ENCODE measurements around the gene ACER2. TPM values are rescaled to one million over a fixed set of nuclear protein-coding genes. Genes with fewer than 3 reads are reported as not detected.

Gene ACER2
- polyA plus RNA-seq, 3 donors: 7.2 to 9.5 (median 8.9) TPM

DNA sequence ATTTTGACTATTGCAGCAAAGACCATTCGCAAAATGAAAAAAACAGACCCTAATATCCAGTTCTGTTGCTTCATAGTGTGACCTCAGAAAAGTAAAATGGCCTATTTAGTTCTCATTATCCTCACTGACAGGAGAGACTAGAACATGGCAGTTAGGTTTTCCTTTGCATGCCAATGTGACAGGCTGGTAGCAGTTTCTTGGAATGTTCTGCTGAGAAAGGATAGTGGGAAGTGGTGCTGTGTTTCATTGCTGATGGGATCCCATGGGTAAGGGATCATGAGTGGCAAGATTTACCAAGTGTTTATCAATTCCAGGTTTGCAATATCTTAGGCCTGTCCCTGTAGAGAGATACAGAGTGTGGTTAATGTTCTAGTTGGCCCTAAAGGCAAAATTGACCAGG, 88.5 kb downstream of the ACER2 start:
- no peak for DNase-seq (ENCODE audit: extremely low read depth in 1 of 11, low read depth in 9 of 11, low spot score in 4 of 11)

GRCh38 chr9:19498015-19498414, 89.2 kb downstream of the ACER2 start:
- no peak for DNase-seq (ENCODE audit: extremely low read depth in 1 of 11, low read depth in 9 of 11, low spot score in 4 of 11)

Other genes with a start within 250 kb of the ACER2 start
- 10 to 100 TPM; 42.3 to 52.6 (median 50.5) TPM for gene DENND4C, start 178.3 kb upstream of the ACER2 start, polyA plus RNA-seq (ENCODE audit: insufficient read length in 3 of 3)
- gene RPS6, start 28.8 kb upstream of the ACER2 start, polyA plus RNA-seq (ENCODE audit: insufficient read length in 3 of 3): 1,000 to 10,000 TPM; 2,696 to 2,962 (median 2,953) TPM

Measured in renal cortex interstitium (tissue), 11 donors.